HG02623 (cell line): Measurements from ENCODE around the gene PLIN3.
"Not testable (repeated sequence)": the region's sequence is repeated elsewhere in the genome, so short reads cannot be mapped to it uniquely, and the experiment has no call there.

ENCODE experiments used
- ATAC-seq: cut with Tn5 transposase; IDR thresholded peaks from one replicate; pipeline ENCODE4 v1.9.1; 2021; ENCODE audit warnings: moderate library complexity; ENCODE audit not compliant: unreplicated experiment

Gene PLIN3

DNA sequence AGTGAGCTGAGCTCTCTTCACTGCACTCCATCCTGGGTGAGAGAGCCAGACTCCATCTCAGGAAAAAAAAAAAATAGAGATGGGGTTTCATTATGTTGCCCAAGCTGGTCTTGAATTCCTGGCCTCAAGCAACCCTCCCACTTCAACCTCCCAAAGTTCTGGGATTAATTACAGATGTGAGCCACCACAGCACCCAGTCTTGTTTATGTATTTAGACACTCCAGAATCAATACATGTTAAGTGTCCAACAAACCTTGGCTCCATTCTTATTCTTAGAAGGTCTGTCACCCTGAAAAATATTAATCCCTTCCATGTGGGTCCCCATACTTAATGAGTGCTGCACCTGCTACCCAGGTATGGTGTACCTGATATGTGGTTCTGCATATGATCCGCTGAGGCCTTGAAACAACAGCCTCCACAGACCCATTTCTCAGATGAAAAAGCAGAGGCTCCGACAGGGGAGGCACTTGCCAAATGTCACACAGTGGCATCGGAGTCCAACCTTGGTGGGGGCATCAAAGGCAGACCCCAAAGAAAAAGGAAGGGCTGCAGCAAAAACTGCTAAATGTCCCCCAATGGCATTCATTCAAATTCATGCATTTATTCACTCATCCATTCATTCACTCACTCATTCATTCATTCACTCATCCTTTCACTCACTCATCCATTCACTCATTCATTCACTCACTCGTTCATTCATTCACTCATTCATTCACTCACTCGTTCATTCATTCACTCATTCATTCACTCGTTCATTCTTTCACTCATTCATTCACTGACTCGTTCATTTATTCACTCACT, 52.6 kb downstream of the PLIN3 start:
- no peak for ATAC-seq

GRCh38 chr19:4811328-4812131, 55.9 kb downstream of the PLIN3 start:
- ATAC-seq = no peak

GRCh38 chr19:4807188-4807587, 60.3 kb downstream of the PLIN3 start:
- no peak for ATAC-seq

DNA sequence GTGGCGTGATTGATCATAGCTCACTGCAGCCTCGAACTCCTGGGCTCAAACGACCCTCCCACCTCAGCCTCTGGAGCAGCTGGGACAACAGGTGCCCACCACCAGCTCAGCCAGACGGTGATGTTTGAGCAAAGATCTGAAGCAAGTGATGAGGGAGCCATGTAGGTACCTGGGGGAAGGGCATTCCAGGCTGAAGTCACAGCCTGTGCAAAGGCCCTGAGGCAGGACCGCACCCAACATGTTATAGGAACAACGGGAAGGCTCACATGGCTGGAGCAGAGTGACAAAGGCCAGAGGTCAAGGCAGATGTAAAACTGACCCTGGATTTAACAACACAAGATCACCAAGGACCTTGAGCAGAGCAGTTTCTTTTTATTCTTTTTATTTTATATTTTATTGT, 61.1 kb downstream of the PLIN3 start:
- ATAC-seq = no peak

GRCh38 chr19:4805140-4805539, 62.3 kb downstream of the PLIN3 start:
- ATAC-seq = not testable (repeated sequence)

GRCh38 chr19:4803736-4804695, 63.5 kb downstream of the PLIN3 start:
- ATAC-seq = no peak

- ATAC-seq = no peak
These were observed 64.8 kb downstream of the PLIN3 start for GRCh38 chr19:4802711-4803110.

DNA sequence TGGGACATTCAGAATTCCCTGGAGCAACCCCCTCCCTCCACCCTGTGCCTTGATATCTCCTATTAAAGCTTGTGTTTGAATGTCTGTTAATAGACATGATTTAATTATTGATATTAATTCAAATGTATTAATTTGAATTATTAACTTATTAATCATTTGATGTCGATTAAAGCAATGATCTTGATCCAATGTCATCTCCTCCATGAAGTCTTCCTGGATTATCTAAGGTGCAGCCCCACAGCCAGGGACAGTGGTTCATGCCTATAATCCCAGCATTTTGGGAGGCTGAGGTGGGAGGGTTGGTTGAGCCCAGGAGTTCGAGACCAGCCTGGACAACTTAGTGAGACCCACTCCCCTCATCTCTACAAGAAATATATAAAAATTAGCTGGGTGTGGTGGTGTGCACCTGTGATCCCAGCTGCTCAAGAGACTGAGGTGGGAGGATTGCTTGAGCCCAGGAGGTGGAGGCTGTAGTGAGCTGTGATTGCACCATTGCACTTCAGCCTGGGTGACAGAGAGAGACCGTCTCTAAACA, 66.3 kb downstream of the PLIN3 start:
- no peak for ATAC-seq

GRCh38 chr19:4800591-4801081, 66.8 kb downstream of the PLIN3 start:
- ATAC-seq = no peak

GRCh38 chr19:4795400-4795799, 72.1 kb downstream of the PLIN3 start:
- ATAC-seq = no peak

DNA sequence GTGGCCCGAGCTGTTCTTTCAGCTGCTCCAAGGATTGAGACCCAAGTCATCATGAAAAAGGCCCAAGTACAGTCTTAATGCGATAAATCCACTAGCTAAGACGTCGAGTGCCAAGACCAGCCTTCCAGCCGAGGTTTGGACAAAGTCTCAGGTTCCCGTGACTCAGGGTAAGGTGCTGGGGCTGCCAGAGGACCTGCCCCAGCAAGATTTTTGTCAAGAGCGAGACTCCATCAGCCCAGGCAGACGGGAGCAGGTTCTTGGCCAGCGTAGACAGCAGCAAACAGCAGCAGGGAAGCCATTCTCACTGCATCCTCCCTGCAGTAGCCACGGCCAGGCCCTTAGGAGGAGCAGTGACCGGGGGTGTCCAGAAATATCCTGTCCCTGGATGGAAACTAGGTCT, 72.5 kb downstream of the PLIN3 start:
- no peak for ATAC-seq

DNA sequence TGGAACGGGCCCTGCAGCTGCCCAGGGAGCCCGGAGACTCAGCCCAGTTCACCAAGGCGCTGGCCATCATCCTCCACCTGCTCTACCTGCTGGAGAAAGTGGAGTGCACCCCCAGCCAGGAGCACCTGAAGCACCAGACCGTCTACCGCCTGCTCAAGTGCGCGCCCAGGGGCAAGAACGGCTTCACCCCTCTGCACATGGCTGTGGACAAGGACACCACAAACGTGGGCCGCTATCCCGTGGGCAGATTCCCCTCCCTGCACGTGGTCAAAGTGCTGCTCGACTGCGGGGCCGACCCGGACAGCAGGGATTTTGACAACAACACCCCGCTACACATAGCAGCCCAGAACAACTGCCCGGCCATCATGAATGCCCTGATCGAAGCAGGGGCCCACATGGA, 74.2 kb downstream of the PLIN3 start:
- not testable (repeated sequence) for ATAC-seq

- ATAC-seq = not testable (repeated sequence)
These were observed 74.6 kb downstream of the PLIN3 start for GRCh38 chr19:4792866-4793195.

DNA sequence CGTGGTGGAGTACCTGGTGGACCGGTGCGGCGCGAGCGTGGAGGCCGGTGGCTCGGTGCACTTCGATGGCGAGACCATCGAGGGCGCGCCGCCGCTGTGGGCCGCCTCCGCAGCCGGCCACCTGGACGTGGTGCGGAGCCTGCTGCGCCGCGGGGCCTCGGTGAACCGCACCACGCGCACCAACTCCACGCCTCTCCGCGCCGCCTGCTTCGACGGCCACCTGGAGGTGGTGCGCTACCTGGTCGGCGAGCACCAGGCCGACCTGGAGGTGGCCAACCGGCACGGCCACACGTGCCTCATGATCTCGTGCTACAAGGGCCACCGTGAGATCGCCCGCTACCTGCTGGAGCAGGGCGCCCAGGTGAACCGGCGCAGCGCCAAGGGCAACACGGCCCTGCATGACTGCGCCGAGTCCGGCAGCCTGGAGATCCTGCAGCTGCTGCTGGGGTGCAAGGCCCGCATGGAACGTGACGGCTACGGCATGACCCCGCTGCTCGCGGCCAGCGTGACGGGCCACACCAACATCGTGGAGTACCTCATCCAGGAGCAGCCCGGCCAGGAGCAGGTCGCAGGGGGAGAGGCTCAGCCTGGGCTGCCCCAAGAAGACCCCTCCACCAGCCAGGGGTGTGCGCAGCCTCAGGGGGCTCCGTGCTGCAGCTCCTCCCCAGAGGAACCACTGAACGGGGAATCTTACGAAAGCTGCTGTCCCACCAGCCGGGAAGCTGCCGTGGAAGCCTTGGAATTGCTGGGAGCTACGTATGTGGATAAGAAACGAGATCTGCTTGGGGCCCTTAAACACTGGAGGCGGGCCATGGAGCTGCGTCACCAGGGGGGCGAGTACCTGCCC, 75.2 kb downstream of the PLIN3 start:
- ATAC-seq = not testable (repeated sequence)

DNA sequence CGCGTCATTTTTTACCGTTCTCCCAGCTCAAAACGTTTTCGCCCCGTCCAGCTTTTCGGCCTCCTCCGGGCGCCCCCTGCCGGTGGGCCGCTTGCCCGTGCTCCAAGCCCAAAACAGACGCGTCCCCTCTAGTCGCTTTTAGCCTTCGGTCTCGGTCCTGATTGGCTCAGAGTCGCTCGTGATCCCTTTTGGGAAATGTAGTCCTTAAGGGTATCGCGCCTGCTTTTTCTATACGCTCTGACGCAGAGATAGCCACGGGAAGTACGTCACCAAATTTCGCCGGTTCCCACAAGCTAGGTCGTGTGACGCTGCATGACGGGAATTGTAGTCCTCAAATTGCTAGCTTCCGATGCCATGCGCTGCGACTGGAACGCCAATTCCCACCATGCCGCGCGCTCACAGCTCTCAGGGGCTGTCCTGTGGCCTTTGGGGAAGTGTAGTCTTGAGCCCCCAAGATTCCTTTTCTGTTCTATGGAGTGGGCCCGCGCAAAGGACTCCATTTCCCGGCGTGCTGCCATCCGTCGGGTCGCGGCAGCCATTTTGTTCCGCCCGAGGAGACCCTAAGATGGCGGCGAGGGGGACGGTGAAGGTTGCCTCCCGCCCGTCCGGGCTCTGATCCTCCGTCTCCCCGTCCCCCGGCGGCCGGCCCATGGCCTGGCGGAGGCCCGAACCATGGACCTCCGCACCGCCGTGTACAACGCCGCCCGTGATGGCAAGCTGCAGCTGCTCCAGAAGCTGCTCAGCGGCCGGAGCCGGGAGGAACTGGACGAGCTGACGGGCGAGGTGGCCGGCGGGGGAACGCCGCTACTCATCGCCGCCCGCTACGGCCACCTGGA, 76.1 kb downstream of the PLIN3 start, which contains the start of gene FEM1A:
TSS of gene FEM1A (plus strand) at position 552 of the 836 bp plus-strand sequence. CDS start at position 673, 121 bp downstream.
- ATAC-seq = peak; percentile 89
